Panc1 (cell line): Measurements from ENCODE around the gene PSTK. TPM values are rescaled to one million over a fixed set of nuclear protein-coding genes. Genes with fewer than 3 reads are reported as not detected.

Experiments
- ATAC-seq: fragments of 200-7000 bp; cut with Tn5 transposase; 2 replicates; pipeline ENCODE4 v1.9.1; 2020; ENCODE audit warnings: mild to moderate bottlenecking, moderate library complexity
- BruUV-seq: library from RNA; stranded (reverse); fragments of 400-500 nt; replicated peaks from 2 replicates; lab custom pipeline; 2021; lab: Mats Ljungman, UMichigan
- CTCF ChIA-PET: fragments of 300-600 bp; sonication (Branson Sonifier 250); formaldehyde crosslinking; loops from one replicate; lab custom pipeline; 2022; ENCODE audit warnings: antibody characterized with exemption; lab: Charles Lee
- POLR2A ChIA-PET: fragments of 300-600 bp; sonication (Branson Sonifier 250); formaldehyde crosslinking; loops from one replicate; lab custom pipeline; 2022; ENCODE audit warnings: antibody characterized with exemption; lab: Charles Lee
- DNase-seq: peaks from one replicate; pipeline ENCODE4 v3.0.0-alpha.2; 2010; ENCODE audit warnings: low read depth, low spot score
- H3K27ac ChIP-seq: 2 replicates; pipeline ENCODE4 v1.5.1; 2011; ENCODE audit warnings: mild to moderate bottlenecking, low read length, inconsistent platforms
- H3K27me3 ChIP-seq: fragments of 200-500 bp; sonication (Bioruptor generic); 2 replicates; pipeline ENCODE4 v1.6.0; 2014; ENCODE audit warnings: low read length, inconsistent platforms; ENCODE audit not compliant: control insufficient read depth, insufficient read depth
- H3K36me3 ChIP-seq: fragments of 200-500 bp; sonication (Bioruptor generic); 2 replicates; pipeline ENCODE4 v1.5.1; 2014; ENCODE audit warnings: inconsistent platforms, mild to moderate bottlenecking, low read length, moderate library complexity; ENCODE audit not compliant: control insufficient read depth, insufficient read depth
- H3K4me1 ChIP-seq: 2 replicates; pipeline ENCODE4 v1.5.1; 2011; ENCODE audit warnings: inconsistent platforms, mild to moderate bottlenecking, low read length, moderate library complexity; ENCODE audit not compliant: control insufficient read depth, insufficient read depth
- H3K4me3 ChIP-seq, 2 experiments: 2 replicates each; pipeline ENCODE4 v1.5.1; 2011 to 2012; ENCODE audit warnings: low read depth in 2 of 2, low read length in 2 of 2, mild to moderate bottlenecking in 2 of 2, inconsistent platforms in 1 of 2, moderate library complexity in 1 of 2
- H3K9me3 ChIP-seq: fragments of 200-500 bp; sonication (Bioruptor generic); 2 replicates; pipeline ENCODE4 v1.5.1; 2014; ENCODE audit warnings: low read depth, mild to moderate bottlenecking, inconsistent platforms, low read length, moderate library complexity; ENCODE audit not compliant: control insufficient read depth, insufficient read depth
- POLR2AphosphoS5 ChIP-seq: IDR thresholded peaks from 2 replicates; pipeline ENCODE4 v1.6.1; 2012; ENCODE audit warnings: mild to moderate bottlenecking, low read depth, low read length, moderate library complexity
- REST ChIP-seq, 2 experiments: IDR thresholded peaks; 2 replicates each; pipeline ENCODE4 v1.6.1; 2011 to 2012; ENCODE audit warnings: low read depth in 2 of 2, control low read depth in 1 of 2, low read length in 1 of 2, mild to moderate bottlenecking in 1 of 2, moderate library complexity in 1 of 2; ENCODE audit not compliant: insufficient read depth in 1 of 2
- SIN3A ChIP-seq: IDR thresholded peaks from 2 replicates; pipeline ENCODE4 v1.6.1; 2012; ENCODE audit warnings: low read depth, mild to moderate bottlenecking, low read length, moderate library complexity, borderline replicate concordance; ENCODE audit not compliant: insufficient read depth
- TCF7L2 ChIP-seq: IDR thresholded peaks from 2 replicates; pipeline ENCODE4 v1.6.1; 2011; ENCODE audit warnings: mild to moderate bottlenecking, low read depth, low read length, inconsistent platforms
- in situ Hi-C: cut with HindIII; loops from 2 replicates; pipeline ENCODE4 v1.10.0; 2016; ENCODE audit warnings: low sequenced_read_pairs, low pct_unique_long_range_greater_than_20kb
- intact Hi-C: fragments of 100-400 bp; cut with micrococcal nuclease; formaldehyde crosslinking; loops from one replicate; pipeline ENCODE4 v1.10.0; 2022; ENCODE audit not compliant: unreplicated experiment
- total RNA-seq: library from RNA; stranded (reverse); gene quantifications from one replicate; pipeline ENCODE4 v1.2.1, GENCODE V29; 2021; ENCODE audit not compliant: unreplicated experiment
- TF ChIP-seq, protein P1 (sequence below): fragments of 450-650 bp; IDR thresholded peaks from 2 replicates; pipeline ENCODE4 v1.5.1; 2017; ENCODE audit warnings: mild to moderate bottlenecking

The PSTK gene
- total RNA-seq, 1 experiment from 2014 or later: 15.8 TPM

DNA sequence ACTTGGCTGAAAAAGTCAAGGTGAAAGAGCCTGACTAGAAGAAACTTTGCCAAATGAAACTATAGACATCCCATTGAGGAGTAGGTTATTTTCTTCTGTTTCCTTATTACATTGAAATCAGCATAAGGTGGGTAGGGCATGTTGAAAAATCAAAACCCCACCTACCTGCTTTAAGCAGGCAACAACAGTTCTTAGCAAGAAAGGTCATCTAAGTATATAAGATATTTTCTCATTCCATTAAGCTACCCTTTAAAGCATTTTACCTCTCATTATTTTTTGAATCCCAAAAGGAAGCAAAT lies 59.4 kb downstream of the PSTK start:
- Histone ChIP-seq H3K36me3 (no peaks in the 10 kb centered on the region), H3K4me3 (no peak overlapping the region), H3K27me3 (no peaks in the 10 kb centered on the region), H3K27ac (no peak overlapping the region), H3K4me1 (no peaks in the 10 kb centered on the region), H3K9me3 (no peaks in the 10 kb centered on the region)
- intact Hi-C loops (no loop called here), in situ Hi-C loops (no loop called here)
- DNase-seq (no peak), ATAC-seq (no peak)
- BruUV-seq: no TSS peak
- TF ChIP-seq TCF7L2 (no peak), POLR2AphosphoS5 (no peak), SIN3A (no peak), REST (IDR thresholded peaks at IDR 0.05; ENCODE audit: insufficient read depth in 1 of 2, low read depth in 2 of 2, low read length in 1 of 2) (no peak)
- TF ChIP-seq, protein P1, sequence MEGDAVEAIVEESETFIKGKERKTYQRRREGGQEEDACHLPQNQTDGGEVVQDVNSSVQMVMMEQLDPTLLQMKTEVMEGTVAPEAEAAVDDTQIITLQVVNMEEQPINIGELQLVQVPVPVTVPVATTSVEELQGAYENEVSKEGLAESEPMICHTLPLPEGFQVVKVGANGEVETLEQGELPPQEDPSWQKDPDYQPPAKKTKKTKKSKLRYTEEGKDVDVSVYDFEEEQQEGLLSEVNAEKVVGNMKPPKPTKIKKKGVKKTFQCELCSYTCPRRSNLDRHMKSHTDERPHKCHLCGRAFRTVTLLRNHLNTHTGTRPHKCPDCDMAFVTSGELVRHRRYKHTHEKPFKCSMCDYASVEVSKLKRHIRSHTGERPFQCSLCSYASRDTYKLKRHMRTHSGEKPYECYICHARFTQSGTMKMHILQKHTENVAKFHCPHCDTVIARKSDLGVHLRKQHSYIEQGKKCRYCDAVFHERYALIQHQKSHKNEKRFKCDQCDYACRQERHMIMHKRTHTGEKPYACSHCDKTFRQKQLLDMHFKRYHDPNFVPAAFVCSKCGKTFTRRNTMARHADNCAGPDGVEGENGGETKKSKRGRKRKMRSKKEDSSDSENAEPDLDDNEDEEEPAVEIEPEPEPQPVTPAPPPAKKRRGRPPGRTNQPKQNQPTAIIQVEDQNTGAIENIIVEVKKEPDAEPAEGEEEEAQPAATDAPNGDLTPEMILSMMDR: no peak
- ChIA-PET POLR2A (no interaction called here), CTCF (no interaction called here)

Other genes with a start within 250 kb of the PSTK start
- gene CUZD1, start 134.5 kb upstream of the PSTK start, total RNA-seq: 2.9 TPM
- 21.3 TPM for gene FAM24B, start 100.8 kb upstream of the PSTK start, total RNA-seq
- gene FAM24A, start 69.8 kb upstream of the PSTK start, total RNA-seq: not detected
- 21.7 TPM for gene C10orf88, start 26.2 kb upstream of the PSTK start, total RNA-seq
- gene IKZF5, start 28.4 kb downstream of the PSTK start, total RNA-seq: 8.6 TPM
- 19.2 TPM for gene ACADSB, start 28.6 kb downstream of the PSTK start, total RNA-seq
- 15.2 TPM for gene HMX3, start 155.6 kb downstream of the PSTK start, total RNA-seq
- gene HMX2, start 167.7 kb downstream of the PSTK start, total RNA-seq: 2.7 TPM
- gene BUB3, start 174.0 kb downstream of the PSTK start, total RNA-seq: 237 TPM